Superior temporal gyrus (tissue), 1 donor: ENCODE measurements around the gene SAP130.

Experiments used
- DNase-seq: peaks from one replicate; pipeline ENCODE4 v3.0.0-alpha.2; 2016; ENCODE audit errors: extremely low spot score

The SAP130 gene

GRCh38 chr2:128026448-128027277 lies 1.2 kb downstream of the SAP130 start:
- peak; percentile 43 for DNase-seq

GRCh38 chr2:128024816-128025215 lies 3.0 kb downstream of the SAP130 start:
- no peak for DNase-seq

- no peak for DNase-seq
Measured at GRCh38 chr2:128017561-128017960, 10.3 kb downstream of the SAP130 start.

- DNase-seq: peak; percentile 35
Measured at GRCh38 chr2:128016620-128017019, 11.2 kb downstream of the SAP130 start.

GRCh38 chr2:128012698-128013097 lies 15.2 kb downstream of the SAP130 start:
- no peak for DNase-seq

GRCh38 chr2:128008074-128008672 lies 19.7 kb downstream of the SAP130 start:
- DNase-seq: no peak

- no peak for DNase-seq
Measured at GRCh38 chr2:128004509-128004908, 23.4 kb downstream of the SAP130 start.

GRCh38 chr2:128003463-128003862 lies 24.4 kb downstream of the SAP130 start:
- DNase-seq: no peak

- no peak for DNase-seq
Measured at GRCh38 chr2:127996160-127996559, 31.7 kb downstream of the SAP130 start.

- DNase-seq: no peak
Measured at GRCh38 chr2:127995725-127996124, 32.1 kb downstream of the SAP130 start.

GRCh38 chr2:127993659-127994058 lies 34.2 kb downstream of the SAP130 start:
- no peak for DNase-seq

GRCh38 chr2:127991742-127992141 lies 36.1 kb downstream of the SAP130 start:
- DNase-seq: no peak

- no peak for DNase-seq
Measured at GRCh38 chr2:127986548-127987079, 41.2 kb downstream of the SAP130 start.

- DNase-seq: no peak
Measured at GRCh38 chr2:127985735-127986134, 42.1 kb downstream of the SAP130 start.

- DNase-seq: no peak
Measured at GRCh38 chr2:127985026-127985734, 42.7 kb downstream of the SAP130 start.

GRCh38 chr2:127984551-127984950 lies 43.3 kb downstream of the SAP130 start:
- no peak for DNase-seq

- DNase-seq: no peak
Measured at GRCh38 chr2:127969446-127969845, 58.4 kb downstream of the SAP130 start.

- peak; percentile 37 for DNase-seq
Measured at GRCh38 chr2:127968610-127969339, 59.1 kb downstream of the SAP130 start.

- DNase-seq: no peak
Measured at GRCh38 chr2:127961729-127962128, 66.1 kb downstream of the SAP130 start.

GRCh38 chr2:127957240-127957639 lies 70.6 kb downstream of the SAP130 start:
- no peak for DNase-seq

- no peak for DNase-seq
Measured at GRCh38 chr2:127954857-127955256, 73.0 kb downstream of the SAP130 start.

- DNase-seq: no peak
Measured at GRCh38 chr2:127953849-127954248, 74.0 kb downstream of the SAP130 start.
